ENCODE results near the gene ALOX5AP. TPM values are rescaled to one million over a fixed set of nuclear protein-coding genes. Genes with fewer than 3 reads are reported as not detected.

The ALOX5AP gene
- total RNA-seq, 1 donor from 2014 or later, result 4.5 TPM

- no peak overlapping the region for H3K4me3 Mint-ChIP-seq (ENCODE audit: unreplicated experiment)
- H3K27ac Mint-ChIP-seq (ENCODE audit: unreplicated experiment), result no peak overlapping the region
- TF ChIP-seq CTCF (IDR thresholded peaks at IDR 0.05; ENCODE audit: insufficient read depth, low read depth, low read length) (no peak), EZH2 (IDR thresholded peaks at IDR 0.05; ENCODE audit: insufficient read depth, low read length) (no peak)
- Histone ChIP-seq H3K79me2 (ENCODE audit: insufficient read depth, low read length) (no peaks in the 10 kb centered on the region), H3K4me2 (ENCODE audit: low read length) (no peak overlapping the region), H4K20me1 (ENCODE audit: insufficient read depth, low read length) (no peaks in the 10 kb centered on the region), H2AFZ (ENCODE audit: low read depth, low read length) (no peak overlapping the region), H3K27ac (ENCODE audit: low read depth, low read length) (no peak overlapping the region), H3K27me3 (ENCODE audit: insufficient read depth, low read length) (no peaks in the 10 kb centered on the region), H3K4me1 (ENCODE audit: insufficient read depth, low read length) (peaks cover 26% of the 10 kb centered on the region), H3K9me3 (ENCODE audit: insufficient read depth, low read depth, low read length) (no peaks in the 10 kb centered on the region), H3K36me3 (ENCODE audit: insufficient read depth, low read length) (no peaks in the 10 kb centered on the region), H3K4me3 (ENCODE audit: insufficient read depth, low read depth, low read length) (no peak overlapping the region), H3K9ac (ENCODE audit: low read length) (no peak overlapping the region)
- H3K4me1 Mint-ChIP-seq (ENCODE audit: low read depth, unreplicated experiment), result peaks cover 33% of the 10 kb centered on the region
- no peaks in the 10 kb centered on the region for H3K27me3 Mint-ChIP-seq (ENCODE audit: low read depth, unreplicated experiment)
- H3K36me3 Mint-ChIP-seq (ENCODE audit: low read depth, unreplicated experiment), result peaks cover 3% of the 10 kb centered on the region
- FAIRE-seq (no peak), DNase-seq (ENCODE audit: low read depth) (no peak)
- peaks cover 1% of the 10 kb centered on the region for H3K9me3 Mint-ChIP-seq (ENCODE audit: unreplicated experiment)
These were observed 13.4 kb downstream of the ALOX5AP start for GRCh38 chr13:30748717-30749116.

- H3K79me2 ChIP-seq (ENCODE audit: insufficient read depth, low read length), result no peaks in the 10 kb centered on the region
- no peaks in the 10 kb centered on the region for H4K20me1 ChIP-seq (ENCODE audit: insufficient read depth, low read length)
- H3K27ac ChIP-seq (ENCODE audit: low read depth, low read length), result no peak overlapping the region
- no peak overlapping the region for H3K4me3 Mint-ChIP-seq (ENCODE audit: unreplicated experiment)
- FAIRE-seq, result no peak
- TF ChIP-seq EZH2 (IDR thresholded peaks at IDR 0.05; ENCODE audit: insufficient read depth, low read length) (no peak), CTCF (IDR thresholded peaks at IDR 0.05; ENCODE audit: insufficient read depth, low read depth, low read length) (no peak)
- peaks cover 3% of the 10 kb centered on the region for H3K36me3 Mint-ChIP-seq (ENCODE audit: low read depth, unreplicated experiment)
- H3K4me2 ChIP-seq (ENCODE audit: low read length), result no peak overlapping the region
- no peak overlapping the region for H3K9ac ChIP-seq (ENCODE audit: low read length)
- peaks cover 23% of the 10 kb centered on the region for H3K4me1 Mint-ChIP-seq (ENCODE audit: low read depth, unreplicated experiment)
- no peak overlapping the region for H3K4me3 ChIP-seq (ENCODE audit: insufficient read depth, low read depth, low read length)
- H3K27me3 Mint-ChIP-seq (ENCODE audit: low read depth, unreplicated experiment), result peaks cover 2% of the 10 kb centered on the region
- H3K27me3 ChIP-seq (ENCODE audit: insufficient read depth, low read length), result no peaks in the 10 kb centered on the region
- no peaks in the 10 kb centered on the region for H3K9me3 ChIP-seq (ENCODE audit: insufficient read depth, low read depth, low read length)
- peaks cover 15% of the 10 kb centered on the region for H3K4me1 ChIP-seq (ENCODE audit: insufficient read depth, low read length)
- no peaks in the 10 kb centered on the region for H3K9me3 Mint-ChIP-seq (ENCODE audit: unreplicated experiment)
- H3K36me3 ChIP-seq (ENCODE audit: insufficient read depth, low read length), result no peaks in the 10 kb centered on the region
- no peak overlapping the region for H3K27ac Mint-ChIP-seq (ENCODE audit: unreplicated experiment)
- DNase-seq (ENCODE audit: low read depth), result no peak
- H2AFZ ChIP-seq (ENCODE audit: low read depth, low read length), result no peak overlapping the region
These were observed 14.7 kb downstream of the ALOX5AP start for GRCh38 chr13:30750036-30750435.

GRCh38 chr13:30751183-30751933, 16.0 kb downstream of the ALOX5AP start:
- no peak overlapping the region for H3K27ac Mint-ChIP-seq (ENCODE audit: unreplicated experiment)
- no peak overlapping the region for H3K27ac ChIP-seq (ENCODE audit: low read depth, low read length)
- no peaks in the 10 kb centered on the region for H3K9me3 ChIP-seq (ENCODE audit: insufficient read depth, low read depth, low read length)
- no peak for TF ChIP-seq EZH2 (IDR thresholded peaks at IDR 0.05; ENCODE audit: insufficient read depth, low read length)
- TF ChIP-seq CTCF (IDR thresholded peaks at IDR 0.05; ENCODE audit: insufficient read depth, low read depth, low read length), result no peak
- H3K9me3 Mint-ChIP-seq (ENCODE audit: unreplicated experiment), result no peaks in the 10 kb centered on the region
- H4K20me1 ChIP-seq (ENCODE audit: insufficient read depth, low read length), result no peaks in the 10 kb centered on the region
- H3K27me3 ChIP-seq (ENCODE audit: insufficient read depth, low read length), result peaks cover 4% of the 10 kb centered on the region
- H3K4me3 Mint-ChIP-seq (ENCODE audit: unreplicated experiment), result no peak overlapping the region
- H3K79me2 ChIP-seq (ENCODE audit: insufficient read depth, low read length), result no peaks in the 10 kb centered on the region
- H3K4me1 ChIP-seq (ENCODE audit: insufficient read depth, low read length), result peaks cover 12% of the 10 kb centered on the region
- H3K4me1 Mint-ChIP-seq (ENCODE audit: low read depth, unreplicated experiment), result peaks cover 12% of the 10 kb centered on the region
- H3K27me3 Mint-ChIP-seq (ENCODE audit: low read depth, unreplicated experiment), result peaks cover 9% of the 10 kb centered on the region
- peaks cover 3% of the 10 kb centered on the region for H3K36me3 Mint-ChIP-seq (ENCODE audit: low read depth, unreplicated experiment)
- no peaks in the 10 kb centered on the region for H3K36me3 ChIP-seq (ENCODE audit: insufficient read depth, low read length)
- no peak overlapping the region for H2AFZ ChIP-seq (ENCODE audit: low read depth, low read length)
- no peak overlapping the region for H3K4me3 ChIP-seq (ENCODE audit: insufficient read depth, low read depth, low read length)
- no peak overlapping the region for H3K9ac ChIP-seq (ENCODE audit: low read length)
- no peak for FAIRE-seq
- no peak overlapping the region for H3K4me2 ChIP-seq (ENCODE audit: low read length)
- peak; percentile 26 for DNase-seq (ENCODE audit: low read depth)

Measured in astrocyte (in vitro differentiated cells and primary cell).